GM18520 (cell line): ENCODE measurements around the gene AP3D1.
"Not testable (repeated sequence)": the region's sequence is repeated elsewhere in the genome, so short reads cannot be mapped to it uniquely, and the experiment has no call there.

Experiments
- ATAC-seq: cut with Tn5 transposase; IDR thresholded peaks from one replicate; pipeline ENCODE4 v1.9.1; 2021; ENCODE audit not compliant: unreplicated experiment

The AP3D1 gene

GRCh38 chr19:2129486-2129885 lies 21.9 kb downstream of the AP3D1 start:
- ATAC-seq, result no peak

- ATAC-seq, result no peak
Observed at GRCh38 chr19:2129022-2129421, 22.3 kb downstream of the AP3D1 start.

- ATAC-seq, result not testable (repeated sequence)
Observed at GRCh38 chr19:2128252-2128651, 23.1 kb downstream of the AP3D1 start.

GRCh38 chr19:2127758-2128157 lies 23.6 kb downstream of the AP3D1 start:
- no peak for ATAC-seq

- ATAC-seq, result no peak
Observed at GRCh38 chr19:2126879-2127518, 24.4 kb downstream of the AP3D1 start.

- ATAC-seq, result no peak
Observed at GRCh38 chr19:2123682-2124387, 27.5 kb downstream of the AP3D1 start.

- no peak for ATAC-seq
Observed at GRCh38 chr19:2122982-2123381, 28.4 kb downstream of the AP3D1 start.

GRCh38 chr19:2122251-2122650 lies 29.1 kb downstream of the AP3D1 start:
- no peak for ATAC-seq

- ATAC-seq, result no peak
Observed at GRCh38 chr19:2121416-2122051, 29.8 kb downstream of the AP3D1 start.

GRCh38 chr19:2120821-2121220 lies 30.5 kb downstream of the AP3D1 start:
- ATAC-seq, result no peak

GRCh38 chr19:2119921-2120785 lies 31.2 kb downstream of the AP3D1 start:
- no peak for ATAC-seq

- no peak for ATAC-seq
Observed at GRCh38 chr19:2118438-2118837, 32.9 kb downstream of the AP3D1 start.

GRCh38 chr19:2117215-2117960 lies 34.0 kb downstream of the AP3D1 start:
- no peak for ATAC-seq

GRCh38 chr19:2116507-2116906 lies 34.9 kb downstream of the AP3D1 start:
- no peak for ATAC-seq

- ATAC-seq, result no peak
Observed at GRCh38 chr19:2115911-2116426, 35.4 kb downstream of the AP3D1 start.

GRCh38 chr19:2115324-2115723 lies 36.0 kb downstream of the AP3D1 start:
- no peak for ATAC-seq

- ATAC-seq, result no peak
Observed at GRCh38 chr19:2114821-2115220, 36.5 kb downstream of the AP3D1 start.

GRCh38 chr19:2114218-2114617 lies 37.1 kb downstream of the AP3D1 start:
- ATAC-seq, result no peak

- no peak for ATAC-seq
Observed at GRCh38 chr19:2113439-2114211, 37.7 kb downstream of the AP3D1 start.
